Measurements from ENCODE around the gene ST6GALNAC4.

The ST6GALNAC4 gene

GRCh38 chr9:127917603-127918002 lies 762 bp upstream of the ST6GALNAC4 start:
- no peak for TF ChIP-seq TAF1 (IDR thresholded peaks at IDR 0.05; ENCODE audit: borderline replicate concordance, insufficient read depth, low read length)
- TF ChIP-seq SIN3A (IDR thresholded peaks at IDR 0.05; ENCODE audit: borderline replicate concordance, insufficient read depth, low read length), result no peak
- TF ChIP-seq FOXP2 (optimal IDR thresholded peaks at IDR 0.05; ENCODE audit: borderline replicate concordance, extremely low read depth, extremely low read length, insufficient read depth), result no peak
- no peak for TF ChIP-seq POLR2AphosphoS5 (IDR thresholded peaks at IDR 0.05; ENCODE audit: low read depth, low read length)
- TF ChIP-seq REST (IDR thresholded peaks at IDR 0.05; ENCODE audit: insufficient read depth in 1 of 2, low read depth in 2 of 2, low read length in 2 of 2), result no peak

GRCh38 chr9:127915801-127916719 lies 781 bp downstream of the ST6GALNAC4 start:
- no peak for TF ChIP-seq FOXP2 (optimal IDR thresholded peaks at IDR 0.05; ENCODE audit: borderline replicate concordance, extremely low read depth, extremely low read length, insufficient read depth)
- no peak for TF ChIP-seq REST (IDR thresholded peaks at IDR 0.05; ENCODE audit: insufficient read depth in 1 of 2, low read depth in 2 of 2, low read length in 2 of 2)
- TF ChIP-seq TAF1 (IDR thresholded peaks at IDR 0.05; ENCODE audit: borderline replicate concordance, insufficient read depth, low read length), result no peak
- no peak for TF ChIP-seq SIN3A (IDR thresholded peaks at IDR 0.05; ENCODE audit: borderline replicate concordance, insufficient read depth, low read length)

GRCh38 chr9:127915325-127915752 lies 1.5 kb downstream of the ST6GALNAC4 start:
- TF ChIP-seq TAF1 (IDR thresholded peaks at IDR 0.05; ENCODE audit: borderline replicate concordance, insufficient read depth, low read length) (no peak), POLR2AphosphoS5 (IDR thresholded peaks at IDR 0.05; ENCODE audit: low read depth, low read length) (no peak), FOXP2 (optimal IDR thresholded peaks at IDR 0.05; ENCODE audit: borderline replicate concordance, extremely low read depth, extremely low read length, insufficient read depth) (no peak), REST (IDR thresholded peaks at IDR 0.05; ENCODE audit: insufficient read depth in 1 of 2, low read depth in 2 of 2, low read length in 2 of 2) (no peak), SIN3A (IDR thresholded peaks at IDR 0.05; ENCODE audit: borderline replicate concordance, insufficient read depth, low read length) (no peak)

GRCh38 chr9:127913682-127914081 lies 3.2 kb downstream of the ST6GALNAC4 start:
- TF ChIP-seq REST (IDR thresholded peaks at IDR 0.05; ENCODE audit: insufficient read depth in 1 of 2, low read depth in 2 of 2, low read length in 2 of 2), result no peak
- no peak for TF ChIP-seq FOXP2 (optimal IDR thresholded peaks at IDR 0.05; ENCODE audit: borderline replicate concordance, extremely low read depth, extremely low read length, insufficient read depth)
- no peak for TF ChIP-seq SIN3A (IDR thresholded peaks at IDR 0.05; ENCODE audit: borderline replicate concordance, insufficient read depth, low read length)
- no peak for TF ChIP-seq POLR2AphosphoS5 (IDR thresholded peaks at IDR 0.05; ENCODE audit: low read depth, low read length)
- TF ChIP-seq TAF1 (IDR thresholded peaks at IDR 0.05; ENCODE audit: borderline replicate concordance, insufficient read depth, low read length), result no peak

All from PFSK-1 (cell line).